Posterior vena cava (tissue), 2 donors: ENCODE data around the gene CDCA4. TPM values are rescaled to one million over a fixed set of nuclear protein-coding genes. Genes with fewer than 3 reads are reported as not detected.

Experiments
- DNase-seq: peaks from one replicate; pipeline ENCODE4 v3.0.0-alpha.2; 2020; ENCODE audit warnings: low spot score
- intact Hi-C, 2 donors: fragments of 100-400 bp; cut with DNase I; formaldehyde crosslinking; loops; one replicate each; pipeline versions ENCODE4 v1.14.1 to v1.14.2; 2022 to 2023
- total RNA-seq, 2 donors: library from RNA; stranded (reverse); fragmentation: NEBNext Ultra II Directional; extraction: Animal tissue kit (Norgen Biotek cat#: 25700); gene quantifications; one replicate each; pipeline ENCODE4 v1.2.1, GENCODE V29; 2021
- donor health status: DM: yes; HTN: yes; CAD: no.
- donor health status: DM: yes; HTN: yes; CAD: no.

The CDCA4 gene
- total RNA-seq, 2 donors from 2014 or later: 4.3 to 4.8 TPM

DNA sequence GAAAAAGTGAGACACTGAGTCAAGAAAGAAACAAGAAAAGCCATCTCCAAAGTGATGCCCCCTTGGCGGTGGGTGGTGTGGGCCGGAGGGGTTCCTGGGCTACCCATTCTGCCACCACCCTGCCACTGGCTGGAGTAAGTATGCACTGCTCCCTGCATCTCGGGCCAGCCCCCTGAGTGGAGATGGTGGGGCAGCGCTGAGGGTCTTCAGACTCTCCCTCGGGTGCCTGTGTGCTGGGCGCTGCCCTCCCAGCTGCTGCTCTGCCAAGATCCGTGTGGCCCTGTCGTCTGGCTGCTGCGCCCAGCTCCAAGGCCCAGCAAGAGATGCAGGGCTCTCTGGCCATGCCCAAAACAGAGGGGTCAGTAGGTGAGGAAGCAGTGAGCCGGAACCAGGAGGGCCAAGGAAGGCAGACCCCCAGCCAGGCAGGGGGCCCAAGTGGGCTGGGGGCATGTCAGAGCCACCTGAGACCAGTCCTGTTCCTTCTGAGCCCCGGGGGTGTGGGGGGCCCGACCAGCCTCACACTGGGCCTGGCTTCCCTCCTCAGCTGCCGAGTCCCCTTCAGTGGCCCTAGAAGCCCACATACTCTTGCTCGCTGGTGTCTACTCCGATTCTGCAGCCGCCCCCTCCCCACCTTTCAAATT lies 39.2 kb upstream of the CDCA4 start:
- intact Hi-C loops: loop anchor here in 1 of 2 donors (10.0 kb wide), 1 partner anchor 165 kb away; no protein-coding TSS in a partner anchor
- DNase-seq: peak; percentile 79

DNA sequence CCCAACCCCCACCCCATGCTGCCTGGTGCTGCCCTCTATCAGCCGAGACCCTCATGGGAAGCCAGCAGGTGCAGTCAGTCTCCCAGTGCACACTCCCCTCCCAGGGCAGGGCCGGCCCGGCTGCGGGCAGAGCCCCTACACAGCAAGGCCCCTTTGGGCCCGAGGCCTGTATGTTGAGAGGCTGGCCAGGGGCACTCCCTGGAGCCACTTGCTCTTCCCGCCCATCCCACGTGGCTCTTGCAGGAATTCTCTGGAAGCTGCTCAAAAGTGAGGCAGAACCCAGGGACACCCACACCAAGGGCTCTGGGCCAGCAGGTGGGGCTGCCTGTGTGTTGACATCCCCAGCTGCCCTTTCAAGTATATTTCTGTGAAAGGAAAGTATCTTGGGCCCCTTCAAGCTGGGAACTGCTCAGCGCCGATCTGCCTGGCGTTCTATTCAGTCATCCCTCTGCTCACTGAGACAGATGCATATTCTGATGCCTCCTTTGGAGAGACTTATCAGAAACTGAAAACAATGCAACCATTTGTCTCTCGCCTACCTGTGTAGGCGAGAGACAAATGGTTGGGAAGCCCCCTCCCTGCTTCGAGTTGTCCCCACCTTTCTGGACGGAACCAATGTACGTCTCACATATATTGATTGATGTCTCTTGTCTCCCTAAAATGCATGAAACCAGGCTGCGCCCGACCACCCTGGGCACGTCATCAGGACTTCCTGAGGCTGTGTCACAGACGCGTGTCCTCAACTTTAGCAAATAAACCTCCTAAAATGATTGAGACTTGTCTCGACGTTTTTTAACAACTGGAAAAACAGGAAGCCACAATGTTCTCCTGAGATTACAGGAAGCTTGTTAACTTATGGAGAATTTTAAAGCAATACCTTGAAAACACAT lies 38.4 kb upstream of the CDCA4 start:
- DNase-seq: no peak
- intact Hi-C loops: loop anchor here in 1 of 2 donors (10.0 kb wide), 1 partner anchor 164 kb away; no protein-coding TSS in a partner anchor

DNA sequence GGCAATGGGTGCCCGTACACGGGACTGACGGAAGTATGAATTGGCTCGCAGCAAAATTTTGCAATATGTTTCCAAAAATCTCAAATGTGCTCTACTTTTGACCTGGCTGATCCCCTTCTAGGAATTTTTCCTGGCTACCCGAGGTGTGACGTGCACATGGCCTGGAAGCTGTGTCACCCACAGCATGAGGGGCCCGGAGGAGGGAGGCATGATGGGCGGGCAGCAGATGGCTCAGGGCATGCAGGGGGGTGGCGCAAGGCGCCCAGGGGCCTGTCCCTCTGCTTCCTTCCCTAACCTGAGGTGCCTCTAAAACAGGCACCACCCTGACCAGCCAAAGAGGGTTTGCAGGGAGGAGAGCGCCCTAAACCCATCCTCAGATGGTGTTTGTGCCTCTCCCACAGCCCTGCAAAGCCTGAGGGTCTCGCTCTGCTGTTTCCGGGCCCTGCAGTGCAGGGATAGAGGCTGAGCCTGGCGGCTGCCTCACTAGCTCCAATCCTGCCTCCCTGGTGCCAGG lies 37.7 kb upstream of the CDCA4 start:
- intact Hi-C loops: loop anchor here in 1 of 2 donors (10.0 kb wide), 1 partner anchor 164 kb away; no protein-coding TSS in a partner anchor
- no peak for DNase-seq

DNA sequence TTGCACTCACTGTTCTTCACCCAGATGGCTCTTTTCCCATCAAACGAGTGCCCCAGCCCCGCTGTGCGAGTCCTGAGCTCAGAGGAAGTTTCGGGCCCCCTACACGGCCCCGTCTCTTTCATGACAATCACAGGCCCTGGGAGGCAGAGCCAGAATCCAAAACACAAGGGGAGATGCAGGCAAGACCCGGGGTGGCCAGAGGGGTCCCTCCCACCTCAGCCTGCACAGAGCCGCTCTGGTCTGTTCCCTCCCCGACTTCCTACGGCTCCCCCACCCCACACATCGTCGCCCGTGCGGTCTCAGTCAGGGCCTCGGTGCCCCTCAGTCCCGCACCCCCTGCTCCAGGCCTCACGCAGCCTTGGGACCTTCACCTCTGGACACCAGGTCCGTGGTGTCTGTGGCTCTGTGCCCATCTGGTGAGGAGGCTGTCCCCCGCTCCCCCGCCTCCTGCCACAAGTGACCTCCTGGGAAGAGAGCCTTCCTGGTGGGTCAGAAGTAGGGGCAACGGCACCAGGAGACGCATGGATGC lies 35.5 kb upstream of the CDCA4 start:
- no peak for DNase-seq
- intact Hi-C loops: loop anchor here in 1 of 2 donors (10.0 kb wide), 1 partner anchor 162 kb away; no protein-coding TSS in a partner anchor

DNA sequence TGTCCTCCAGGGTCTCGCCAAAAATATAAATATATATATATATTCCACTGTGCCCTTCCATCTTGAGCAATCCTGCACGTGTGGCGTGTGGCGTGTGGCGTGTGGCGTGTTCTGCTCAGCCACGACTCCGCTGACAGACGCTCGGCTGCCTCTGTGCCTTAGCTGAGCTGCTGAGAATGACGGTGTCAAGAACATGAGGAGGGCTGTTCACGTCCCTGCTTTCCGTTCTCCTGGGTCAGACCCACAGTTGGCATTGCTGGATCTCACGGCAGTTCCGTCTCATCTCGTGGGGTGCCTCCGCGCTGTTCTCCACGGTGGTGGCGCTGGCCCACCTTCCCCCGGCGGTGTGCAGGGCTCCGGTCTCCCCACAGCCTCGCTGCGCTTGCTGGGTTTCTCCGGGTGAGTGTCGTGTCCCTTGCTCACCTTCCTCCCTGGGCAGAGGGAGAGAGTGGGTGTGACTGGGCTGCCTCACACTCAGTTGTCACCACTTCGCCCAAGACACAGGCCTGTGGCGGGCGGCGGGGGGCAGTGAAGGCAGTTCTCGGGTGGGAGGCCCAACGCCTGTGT lies 34.9 kb upstream of the CDCA4 start:
- intact Hi-C loops: loop anchor here in 1 of 2 donors (10.0 kb wide), 1 partner anchor 161 kb away; no protein-coding TSS in a partner anchor
- DNase-seq: no peak

DNA sequence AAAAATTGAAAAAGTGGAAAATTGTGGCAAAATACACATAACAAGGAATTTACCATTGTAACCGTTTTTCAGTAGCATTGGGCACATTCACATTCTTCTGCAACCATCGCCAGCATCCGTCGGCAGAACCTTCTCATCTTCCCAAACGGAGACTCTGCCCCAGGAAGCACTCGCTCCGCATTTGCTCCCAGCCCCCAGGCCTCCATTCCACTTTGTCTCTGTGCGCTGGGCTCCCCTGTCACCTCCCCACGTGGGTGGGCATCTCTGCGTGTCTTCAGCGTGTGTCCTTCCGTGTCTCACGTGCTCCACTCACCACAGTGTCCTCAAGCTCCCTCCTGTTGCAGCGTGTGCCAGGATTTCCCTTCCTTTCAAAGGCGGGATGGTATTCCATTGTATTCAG lies 34.5 kb upstream of the CDCA4 start:
- DNase-seq: no peak
- intact Hi-C loops: loop anchor here in 1 of 2 donors (10.0 kb wide), 1 partner anchor 161 kb away; no protein-coding TSS in a partner anchor

DNA sequence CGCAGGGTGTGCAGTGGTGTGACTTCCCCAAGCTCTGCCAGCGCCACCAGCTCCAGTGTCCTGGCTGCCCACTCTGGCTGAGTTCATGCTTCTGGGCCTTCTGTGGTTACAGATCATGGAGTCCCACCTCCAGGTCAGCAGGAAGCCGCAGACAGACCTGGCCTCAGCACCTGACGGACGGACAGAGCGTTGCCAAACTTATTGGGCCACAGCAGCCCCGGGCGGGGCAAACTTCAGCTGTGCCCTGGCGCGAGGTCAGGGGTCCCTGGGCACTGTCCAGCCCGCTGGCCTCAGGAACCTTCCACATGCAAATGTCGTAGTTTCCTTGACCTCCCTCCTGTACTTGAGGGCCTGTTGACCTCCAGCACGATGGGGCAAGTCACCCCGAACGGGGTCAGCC lies 33.1 kb upstream of the CDCA4 start:
- intact Hi-C loops: loop anchor here in 1 of 2 donors (10.0 kb wide), 1 partner anchor 159 kb away; no protein-coding TSS in a partner anchor

DNA sequence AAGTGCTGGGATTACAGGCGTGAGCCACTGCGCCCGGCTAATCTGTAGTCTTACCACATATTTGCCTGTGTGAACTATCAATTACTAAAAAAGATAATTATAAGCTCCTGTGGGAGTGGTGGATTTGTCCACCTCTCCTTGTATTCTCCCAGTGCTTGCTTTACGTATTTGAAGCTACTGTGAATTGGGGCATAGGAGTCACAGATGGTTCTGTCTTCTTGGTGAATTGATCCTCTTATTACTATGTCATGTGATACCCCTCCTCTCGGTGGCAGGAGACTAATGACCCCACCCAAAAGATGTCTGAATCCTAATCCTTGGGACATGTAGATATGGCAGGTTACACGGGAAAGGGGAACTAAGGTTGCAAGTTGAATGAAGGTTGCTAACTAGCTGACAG lies 32.5 kb upstream of the CDCA4 start:
- intact Hi-C loops: loop anchor here in 1 of 2 donors (10.0 kb wide), 1 partner anchor 159 kb away; no protein-coding TSS in a partner anchor

More for the DNA sequence above, 33.1 kb upstream of the CDCA4 start:
- no peak for DNase-seq

DNA sequence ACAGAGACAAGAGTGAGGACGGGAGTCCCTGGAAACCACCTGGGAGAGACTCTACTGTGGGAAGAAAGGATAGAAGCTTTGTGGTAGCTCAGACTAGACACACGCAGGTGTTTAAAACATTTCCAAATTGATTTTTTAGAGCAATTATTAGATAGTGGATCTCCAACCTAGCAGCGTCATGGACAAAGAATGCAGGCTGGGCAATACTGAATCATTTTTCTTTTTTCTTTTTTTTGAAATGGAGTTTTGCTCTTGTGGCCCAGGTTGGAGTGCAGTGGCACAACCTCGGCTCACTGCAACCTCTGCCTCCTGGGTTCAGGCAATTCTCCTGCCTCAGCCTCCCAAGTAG lies 31.2 kb upstream of the CDCA4 start:
- intact Hi-C loops: loop anchor here in 1 of 2 donors (10.0 kb wide), 1 partner anchor 157 kb away; no protein-coding TSS in a partner anchor

More for the DNA sequence above, 32.5 kb upstream of the CDCA4 start:
- no peak for DNase-seq

DNA sequence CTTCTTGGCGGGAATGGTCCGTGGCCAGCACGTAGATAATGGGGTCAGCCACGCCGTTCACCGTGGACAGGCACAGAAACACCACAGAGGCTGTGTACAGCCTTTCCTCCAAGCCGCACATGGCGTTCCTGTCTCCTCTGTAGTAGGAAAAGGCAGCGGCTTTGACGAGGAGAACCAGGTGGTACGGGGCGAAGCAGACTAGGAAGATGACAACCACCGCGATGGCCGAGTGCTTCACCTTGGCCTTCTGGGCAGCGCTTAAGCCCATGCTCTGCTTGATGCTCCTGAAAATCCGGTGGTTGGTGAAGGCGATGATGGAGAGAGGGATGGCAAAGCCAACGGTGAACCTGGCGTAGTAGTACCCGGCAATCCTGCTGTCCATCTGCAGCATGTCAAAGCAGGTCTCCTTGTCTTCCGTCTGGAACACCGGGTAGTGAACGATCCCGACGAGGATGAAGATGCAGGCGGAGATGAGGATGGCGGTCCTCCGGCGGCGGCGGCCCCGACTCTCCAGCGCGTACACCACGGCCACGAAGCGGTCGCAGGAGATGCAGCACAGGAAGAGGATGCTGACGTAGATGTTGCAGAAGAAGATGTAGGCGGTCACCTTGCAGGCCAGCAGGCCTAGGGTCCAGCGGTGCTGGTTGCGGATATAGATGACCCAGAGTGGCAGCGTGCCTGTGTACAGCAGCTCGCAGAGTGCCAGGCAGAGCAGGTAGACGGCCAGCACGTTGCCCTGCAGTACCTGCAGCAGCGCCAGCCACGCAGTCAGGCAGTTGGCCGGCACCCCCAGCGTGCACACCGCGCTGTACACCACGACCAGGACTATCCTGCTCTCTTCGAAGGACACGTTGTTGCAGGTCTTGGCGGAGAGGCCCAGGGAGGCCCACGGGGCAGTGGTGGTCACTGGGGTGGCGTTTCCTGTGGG lies 30.6 kb upstream of the CDCA4 start:
- DNase-seq: no peak
- intact Hi-C loops: loop anchor here in 1 of 2 donors (10.0 kb wide), 1 partner anchor 157 kb away; no protein-coding TSS in a partner anchor

More for the DNA sequence above, 31.2 kb upstream of the CDCA4 start:
- no peak for DNase-seq

DNA sequence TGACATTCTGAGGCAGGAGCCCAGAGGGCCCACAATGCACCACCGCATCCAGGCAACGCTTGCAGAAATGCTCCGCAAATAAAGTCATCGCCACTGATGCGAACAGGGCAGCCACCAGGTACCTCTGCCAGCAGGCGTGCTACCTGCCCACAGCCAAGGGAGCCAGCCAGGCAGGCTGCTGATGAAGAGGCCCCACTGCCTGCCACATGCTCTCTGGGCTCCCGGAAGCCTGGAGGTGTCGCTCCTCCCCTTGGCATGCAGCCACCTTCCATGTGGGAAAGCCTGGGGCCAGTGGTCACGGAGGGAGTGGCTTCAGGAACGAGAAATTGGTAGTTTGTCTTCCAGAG lies 29.6 kb upstream of the CDCA4 start:
- DNase-seq: no peak
- intact Hi-C loops: loop anchor here in 1 of 2 donors (10.0 kb wide), 1 partner anchor 156 kb away; no protein-coding TSS in a partner anchor

DNA sequence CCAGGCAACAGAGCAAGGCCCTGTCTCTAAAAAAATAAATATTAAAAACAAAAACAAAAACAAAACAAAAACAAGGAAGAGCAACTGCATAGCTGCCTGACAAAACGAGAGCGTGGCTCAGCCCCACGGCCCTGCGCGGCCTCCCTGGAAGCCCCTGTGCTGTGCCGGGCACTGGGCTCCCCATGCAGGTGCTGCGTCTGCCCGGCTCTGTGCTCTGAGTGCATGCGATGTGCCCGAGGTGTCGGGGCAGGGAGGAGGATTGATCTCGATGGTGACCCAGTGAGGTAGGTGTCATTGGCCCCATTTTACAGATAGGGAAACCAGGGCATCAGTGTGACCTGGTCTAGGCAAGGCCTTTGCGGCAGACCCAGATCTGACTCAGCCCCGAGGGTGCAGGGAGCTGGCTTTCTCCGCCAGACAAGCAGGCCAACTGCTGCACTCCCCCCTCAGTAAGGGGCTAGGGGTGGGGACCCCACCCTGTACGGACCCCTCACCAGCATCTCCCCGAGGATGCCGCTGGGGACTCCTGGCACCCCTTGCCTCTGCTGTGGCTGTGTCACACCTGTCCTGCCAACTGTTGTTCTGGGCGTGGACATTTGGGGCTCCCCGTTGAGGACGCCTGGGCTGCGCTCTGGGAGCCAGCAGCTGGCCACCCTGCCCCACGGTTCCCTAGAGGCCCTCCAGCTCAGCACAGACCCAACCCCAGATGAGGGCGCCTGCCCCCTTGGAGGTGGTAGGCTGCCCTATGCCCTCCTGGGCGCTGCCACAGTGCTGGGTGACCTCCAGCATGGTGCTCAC lies 29.1 kb upstream of the CDCA4 start:
- intact Hi-C loops: loop anchor here in 1 of 2 donors (10.0 kb wide), 1 partner anchor 155 kb away; no protein-coding TSS in a partner anchor
- DNase-seq: no peak

DNA sequence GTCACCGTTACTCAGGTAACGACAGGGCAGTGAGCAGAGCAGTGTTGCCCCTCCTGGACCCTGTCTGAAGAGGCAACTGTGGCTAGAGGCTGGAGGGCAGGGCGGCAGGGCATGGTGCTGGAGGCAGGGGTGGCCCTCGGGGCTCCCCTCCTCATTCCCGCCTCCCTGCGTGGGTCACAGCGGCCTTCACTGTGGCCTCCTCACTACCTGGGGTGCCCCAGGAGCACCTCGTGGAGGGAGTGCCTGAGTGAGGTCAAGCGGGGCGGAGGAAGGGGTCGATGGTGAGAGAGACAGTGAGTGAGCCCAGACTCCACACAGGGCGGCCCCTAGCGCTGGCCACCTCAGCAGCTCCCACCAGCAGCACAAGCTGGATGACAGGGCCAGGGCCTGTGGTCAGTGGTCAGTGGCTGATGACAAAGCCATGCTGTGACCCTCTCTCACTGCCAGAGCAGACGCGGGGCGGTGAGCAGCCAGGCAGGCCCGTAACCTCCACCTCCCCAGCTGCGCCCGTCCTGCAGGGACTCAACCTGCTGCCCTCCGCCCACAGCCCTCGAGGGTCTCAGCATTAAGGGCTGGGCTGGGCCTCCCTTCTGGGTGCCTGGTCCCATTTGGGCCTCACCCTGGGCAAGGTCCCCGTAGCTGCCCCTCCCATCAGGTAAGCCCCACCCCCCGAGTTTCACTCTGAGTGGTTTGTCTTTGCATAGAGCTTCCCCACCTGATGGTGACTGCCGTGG lies 26.6 kb upstream of the CDCA4 start:
- intact Hi-C loops: loop anchor here in 1 of 2 donors (2.0 kb wide), 1 partner anchor 71 kb away; no protein-coding TSS in a partner anchor
- DNase-seq: no peak

DNA sequence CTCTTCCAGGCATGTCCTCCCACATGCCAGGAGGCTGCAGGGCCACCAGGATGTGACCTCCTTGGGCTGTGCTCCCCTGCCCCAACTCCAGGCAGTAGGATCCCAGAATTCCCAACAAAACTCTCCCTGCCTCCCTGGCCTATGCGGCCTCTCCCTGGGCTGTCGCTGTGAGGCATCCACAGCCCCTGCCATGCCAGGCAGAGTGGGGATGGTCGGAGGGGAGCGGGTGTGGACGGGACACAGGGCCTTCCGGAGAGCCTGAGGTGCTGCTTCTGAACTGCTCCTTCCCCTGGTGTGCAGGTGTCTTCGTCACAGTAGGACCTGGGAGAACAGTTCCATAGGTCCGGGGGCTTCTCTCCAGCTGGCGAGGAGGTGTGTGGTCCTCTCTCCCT lies 26.0 kb upstream of the CDCA4 start:
- intact Hi-C loops: loop anchor here in 1 of 2 donors (2.0 kb wide), 1 partner anchor 70 kb away; no protein-coding TSS in a partner anchor
- DNase-seq: no peak

DNA sequence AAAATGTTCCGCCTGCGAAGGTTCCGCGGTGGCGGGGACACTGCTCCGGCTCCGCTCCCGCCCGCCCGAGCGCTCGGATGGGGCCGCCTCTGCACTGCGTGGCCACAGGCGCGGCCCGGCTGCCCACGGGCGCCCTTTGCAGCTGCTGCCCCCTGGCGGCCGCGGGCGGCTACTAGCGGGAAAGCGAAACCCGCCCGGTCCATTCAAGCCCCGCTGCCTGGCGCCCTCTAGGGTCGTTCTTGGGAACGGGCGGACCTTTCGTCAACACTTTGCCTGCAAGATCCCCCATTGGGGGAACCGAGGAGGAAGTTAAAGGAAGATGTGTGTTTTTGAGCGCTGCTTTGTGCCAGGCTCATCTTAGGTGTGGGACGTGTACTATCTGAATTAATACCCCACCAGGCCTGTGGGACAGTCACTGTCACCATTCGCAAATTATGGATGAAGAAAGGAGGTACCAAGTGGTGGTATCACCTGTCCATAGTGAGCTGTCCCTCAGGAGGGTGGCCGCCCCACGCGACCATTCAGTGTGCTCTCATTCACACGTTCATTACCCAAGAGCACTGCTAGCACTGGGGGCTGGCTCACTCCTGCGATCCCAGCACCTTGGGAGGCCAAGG lies 24.9 kb upstream of the CDCA4 start:
- DNase-seq: peak; percentile 98
- intact Hi-C loops: loop anchor here (2.0 kb wide), 2 partner anchors 69 to 149 kb away; no protein-coding TSS in a partner anchor

DNA sequence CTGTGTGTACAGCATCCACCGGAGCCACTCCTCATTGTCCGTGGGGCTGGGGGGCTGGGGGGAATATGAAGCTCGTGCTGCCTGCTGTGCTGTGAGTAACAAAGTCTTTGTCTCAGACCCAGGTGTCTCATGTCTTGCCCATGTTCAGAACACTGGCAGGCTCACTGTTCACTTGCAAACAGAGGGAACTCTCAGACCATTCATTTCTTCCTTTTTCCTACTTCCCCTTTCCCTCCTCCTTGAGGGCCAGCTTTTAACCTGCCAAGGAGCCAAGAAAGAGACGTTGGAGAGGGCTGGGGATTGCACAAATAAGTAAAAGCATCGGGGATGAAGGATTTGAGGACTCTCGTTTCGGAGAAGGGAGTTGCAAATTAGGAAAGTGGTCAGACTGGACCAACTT lies 22.8 kb upstream of the CDCA4 start:
- intact Hi-C loops: loop anchor here (2.0 kb wide), 2 partner anchors 67 to 147 kb away; no protein-coding TSS in a partner anchor
- DNase-seq: no peak
